Renal pelvis (tissue), 4 donors: Measurements from ENCODE around the gene TAS1R3. TPM values are rescaled to one million over a fixed set of nuclear protein-coding genes. Genes with fewer than 3 reads are reported as not detected.
A peak's percentile ranks its signal among the peaks of the same experiment; 100 is the strongest.
"Not testable (repeated sequence)": the region's sequence is repeated elsewhere in the genome, so short reads cannot be mapped to it uniquely, and the experiment has no call there.

ENCODE experiments used
- DNase-seq: peaks from one replicate; pipeline ENCODE4 v3.0.0-alpha.2; 2013
- polyA plus RNA-seq, 3 donors: library from polyadenylated mRNA; unstranded; fragments of 120-200 nt; gene quantifications; one replicate each; pipeline ENCODE4 v1.2.1, GENCODE V29; 2013; ENCODE audit not compliant: insufficient read length in 3 of 3

TAS1R3 gene
- polyA plus RNA-seq, 3 donors = 0.39 to 0.57 (median 0.49) TPM

GRCh38 chr1:1366699-1367066 lies 35.6 kb downstream of the TAS1R3 start:
- DNase-seq = no peak

- no peak for DNase-seq
Observed at GRCh38 chr1:1367315-1367714, 36.2 kb downstream of the TAS1R3 start.

GRCh38 chr1:1370094-1370493 lies 39.0 kb downstream of the TAS1R3 start:
- DNase-seq = not testable (repeated sequence)

GRCh38 chr1:1370771-1371300 lies 39.8 kb downstream of the TAS1R3 start:
- no peak for DNase-seq

- no peak for DNase-seq
Observed at GRCh38 chr1:1371364-1371745, 40.3 kb downstream of the TAS1R3 start.

- DNase-seq = no peak
Observed at GRCh38 chr1:1371746-1372711, 40.9 kb downstream of the TAS1R3 start.

GRCh38 chr1:1373051-1373814 lies 42.2 kb downstream of the TAS1R3 start:
- no peak for DNase-seq

- no peak for DNase-seq
Observed at GRCh38 chr1:1373815-1374588, 42.9 kb downstream of the TAS1R3 start.

- DNase-seq = no peak
Observed at GRCh38 chr1:1374589-1374928, 43.5 kb downstream of the TAS1R3 start.

- DNase-seq = peak; percentile 100
Observed at GRCh38 chr1:1374929-1375662, 44.0 kb downstream of the TAS1R3 start, which contains the start of gene AURKAIP1. AURKAIP1 (minus strand) TSS chr1:1375207; CDS start chr1:1374756, 451 bp downstream.

GRCh38 chr1:1376551-1377226 lies 45.6 kb downstream of the TAS1R3 start:
- DNase-seq = no peak

- DNase-seq = no peak
Observed at GRCh38 chr1:1377540-1378205, 46.6 kb downstream of the TAS1R3 start.

- DNase-seq = no peak
Observed at GRCh38 chr1:1380860-1381259, 49.8 kb downstream of the TAS1R3 start.

- no peak for DNase-seq
Observed at GRCh38 chr1:1381294-1381693, 50.2 kb downstream of the TAS1R3 start.

Other genes with a start within 250 kb of the TAS1R3 start
- 10 to 100 TPM; 16.3 to 19.9 (median 18.2) TPM for gene C1orf159, start 215.2 kb upstream of the TAS1R3 start, polyA plus RNA-seq
- 1 to 10 TPM in 2 of 3 donors, under 1 TPM in 1; 0.94 to 1.1 (median 1.1) TPM for gene TTLL10, start 157.4 kb upstream of the TAS1R3 start, polyA plus RNA-seq
- 1 to 10 TPM in 1 of 3 donors, under 1 TPM in 2; 0.75 to 1.2 (median 0.89) TPM for gene TNFRSF18, start 124.7 kb upstream of the TAS1R3 start, polyA plus RNA-seq
- gene TNFRSF4, start 117.1 kb upstream of the TAS1R3 start, polyA plus RNA-seq = 1 to 10 TPM; 1.5 to 2.7 (median 2.7) TPM
- gene SDF4, start 99.3 kb upstream of the TAS1R3 start, polyA plus RNA-seq = 100 to 1,000 TPM; 134 to 147 (median 135) TPM
- gene B3GALT6, start 99.0 kb upstream of the TAS1R3 start, polyA plus RNA-seq = 10 to 100 TPM; 22.3 to 27.1 (median 25.0) TPM
- 10 to 100 TPM; 13.8 to 18.4 (median 13.8) TPM for gene C1QTNF12, start 84.6 kb upstream of the TAS1R3 start, polyA plus RNA-seq
- gene UBE2J2, start 57.4 kb upstream of the TAS1R3 start, polyA plus RNA-seq = 10 to 100 TPM; 51.7 to 58.8 (median 54.6) TPM
- gene SCNN1D, start 50.8 kb upstream of the TAS1R3 start, polyA plus RNA-seq = 1 to 10 TPM; 5.9 to 9.0 (median 7.6) TPM
- 10 to 100 TPM; 33.2 to 35.6 (median 33.5) TPM for gene ACAP3, start 23.4 kb upstream of the TAS1R3 start, polyA plus RNA-seq
- gene PUSL1, start 22.7 kb upstream of the TAS1R3 start, polyA plus RNA-seq = 10 to 100 TPM in 2 of 3 donors, 1 to 10 TPM in 1; 8.8 to 11.7 (median 11.2) TPM
- gene INTS11, start 6.6 kb upstream of the TAS1R3 start, polyA plus RNA-seq = 100 to 1,000 TPM; 110 to 159 (median 153) TPM
- gene CPTP, start 6.5 kb upstream of the TAS1R3 start, polyA plus RNA-seq = 10 to 100 TPM; 15.2 to 21.4 (median 19.0) TPM
- 10 to 100 TPM; 39.7 to 47.5 (median 45.8) TPM for gene DVL1, start 18.1 kb downstream of the TAS1R3 start, polyA plus RNA-seq
- 100 to 1,000 TPM; 193 to 231 (median 215) TPM for gene MXRA8, start 27.3 kb downstream of the TAS1R3 start, polyA plus RNA-seq
- 100 to 1,000 TPM in 1 of 3 donors, 10 to 100 TPM in 2; 78.1 to 110 (median 93.9) TPM for gene AURKAIP1, start 43.9 kb downstream of the TAS1R3 start, polyA plus RNA-seq
- 100 to 1,000 TPM; 218 to 373 (median 330) TPM for gene CCNL2, start 68.1 kb downstream of the TAS1R3 start, polyA plus RNA-seq
- 100 to 1,000 TPM; 116 to 128 (median 120) TPM for gene MRPL20, start 76.0 kb downstream of the TAS1R3 start, polyA plus RNA-seq
- gene ANKRD65, start 90.0 kb downstream of the TAS1R3 start, polyA plus RNA-seq = 10 to 100 TPM in 2 of 3 donors, 1 to 10 TPM in 1; 9.0 to 15.7 (median 12.0) TPM
- 10 to 100 TPM; 61.7 to 76.0 (median 75.6) TPM for gene VWA1, start 104.4 kb downstream of the TAS1R3 start, polyA plus RNA-seq
- 1 to 10 TPM; 2.8 to 5.1 (median 4.6) TPM for gene ATAD3C, start 118.4 kb downstream of the TAS1R3 start, polyA plus RNA-seq
- 10 to 100 TPM; 14.7 to 22.7 (median 19.2) TPM for gene ATAD3B, start 140.5 kb downstream of the TAS1R3 start, polyA plus RNA-seq
- gene ATAD3A, start 180.9 kb downstream of the TAS1R3 start, polyA plus RNA-seq = 10 to 100 TPM; 28.5 to 33.5 (median 32.7) TPM
- 1 to 10 TPM; 5.0 to 9.6 (median 8.6) TPM for gene TMEM240, start 209.3 kb downstream of the TAS1R3 start, polyA plus RNA-seq
- 10 to 100 TPM; 84.8 to 85.3 (median 84.9) TPM for gene SSU72, start 243.6 kb downstream of the TAS1R3 start, polyA plus RNA-seq